Sigmoid colon (tissue), 4 donors: Measurements from ENCODE around the gene FXYD7.

ENCODE experiments used
- EP300 ChIP-seq, 4 donors: sonication (generic); formaldehyde crosslinking; IDR thresholded peaks; one replicate each; pipeline ENCODE4 v1.6.1; 2017; ENCODE audit warnings: antibody characterized with exemption in 4 of 4
- POLR2A ChIP-seq, 2 donors: fragments of 450-650 bp; IDR thresholded peaks; one replicate each; pipeline ENCODE4 v1.6.1; 2016; ENCODE audit warnings: antibody characterized with exemption in 2 of 2, mild to moderate bottlenecking in 2 of 2, moderate library complexity in 2 of 2
- TF ChIP-seq, protein P1 (sequence below), 4 experiments: fragments of 450-650 bp in 3 of 4; fragments of 200-600 bp in 1 of 4; IDR thresholded peaks; one replicate each; pipeline ENCODE4 v1.5.1; 2016 to 2019; ENCODE audit warnings: antibody characterized with exemption in 4 of 4, mild to moderate bottlenecking in 3 of 4, moderate library complexity in 2 of 4

DNA sequence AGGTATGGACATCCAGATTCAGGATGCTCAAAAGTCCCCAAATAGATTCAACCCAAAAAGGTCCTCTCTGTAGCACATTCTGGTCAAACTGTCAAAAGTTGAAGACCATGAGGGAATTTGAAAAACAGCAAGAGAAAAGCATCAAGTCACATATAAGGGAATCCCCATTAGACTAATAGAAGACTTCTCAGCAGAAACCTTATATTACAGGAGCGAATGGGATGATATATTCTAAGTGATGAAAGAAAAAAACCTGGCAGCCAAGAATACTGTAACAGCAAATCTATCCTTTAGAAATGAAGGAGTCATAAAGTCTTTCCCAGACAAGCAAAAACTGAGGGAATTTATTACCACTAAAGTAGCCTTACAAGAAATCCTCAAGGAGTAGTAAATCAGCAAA lies 41.2 kb downstream of the FXYD7 start:
- TF ChIP-seq EP300 (IDR thresholded peaks at IDR 0.05), result no peak
- TF ChIP-seq, protein P1, sequence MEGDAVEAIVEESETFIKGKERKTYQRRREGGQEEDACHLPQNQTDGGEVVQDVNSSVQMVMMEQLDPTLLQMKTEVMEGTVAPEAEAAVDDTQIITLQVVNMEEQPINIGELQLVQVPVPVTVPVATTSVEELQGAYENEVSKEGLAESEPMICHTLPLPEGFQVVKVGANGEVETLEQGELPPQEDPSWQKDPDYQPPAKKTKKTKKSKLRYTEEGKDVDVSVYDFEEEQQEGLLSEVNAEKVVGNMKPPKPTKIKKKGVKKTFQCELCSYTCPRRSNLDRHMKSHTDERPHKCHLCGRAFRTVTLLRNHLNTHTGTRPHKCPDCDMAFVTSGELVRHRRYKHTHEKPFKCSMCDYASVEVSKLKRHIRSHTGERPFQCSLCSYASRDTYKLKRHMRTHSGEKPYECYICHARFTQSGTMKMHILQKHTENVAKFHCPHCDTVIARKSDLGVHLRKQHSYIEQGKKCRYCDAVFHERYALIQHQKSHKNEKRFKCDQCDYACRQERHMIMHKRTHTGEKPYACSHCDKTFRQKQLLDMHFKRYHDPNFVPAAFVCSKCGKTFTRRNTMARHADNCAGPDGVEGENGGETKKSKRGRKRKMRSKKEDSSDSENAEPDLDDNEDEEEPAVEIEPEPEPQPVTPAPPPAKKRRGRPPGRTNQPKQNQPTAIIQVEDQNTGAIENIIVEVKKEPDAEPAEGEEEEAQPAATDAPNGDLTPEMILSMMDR (IDR thresholded peaks at IDR 0.05), result no peak
- no peak for TF ChIP-seq POLR2A (IDR thresholded peaks at IDR 0.05)
